Measurements from ENCODE around the gene ARPC2. TPM values are rescaled to one million over a fixed set of nuclear protein-coding genes. Genes with fewer than 3 reads are reported as not detected.
A peak's percentile ranks its signal among the peaks of the same experiment; 100 is the strongest.

Gene ARPC2
- total RNA-seq, 2 experiments from 2014 or later, result 448 to 452 TPM

GRCh38 chr2:218280260-218280870 lies 63.4 kb downstream of the ARPC2 start:
- H3K27ac ChIP-seq (ENCODE audit: low read depth in 1 of 2, low read length in 2 of 2), result peak overlapping the region in 1 of 2 donors; percentile 47
- H3K36me3 Mint-ChIP-seq (ENCODE audit: low read depth), result peaks cover 79% of the 10 kb centered on the region

GRCh38 chr2:218281449-218281848 lies 64.5 kb downstream of the ARPC2 start:
- CTCF ChIA-PET, result no interaction called here
- Mint-ChIP-seq H3K36me3 (ENCODE audit: low read depth) (peaks cover 75% of the 10 kb centered on the region), H3K9me3 (no peaks in the 10 kb centered on the region), H3K27me3 (no peaks in the 10 kb centered on the region), H3K4me3 (no peak overlapping the region), H3K4me1 (ENCODE audit: low read depth) (peaks cover 65% of the 10 kb centered on the region), H3K27ac (peak overlapping the region; percentile 73)
- no peak for TF ChIP-seq CTCF (IDR thresholded peaks at IDR 0.05)
- Histone ChIP-seq H3K27ac (ENCODE audit: low read depth in 1 of 2, low read length in 2 of 2) (peak overlapping the region; percentile 12 to 50), H3K4me3 (ENCODE audit: low read length) (no peak overlapping the region), H3K36me3 (ENCODE audit: insufficient read depth, low read length) (peaks cover 70% of the 10 kb centered on the region), H3K27me3 (ENCODE audit: control insufficient read depth in 1 of 2, insufficient read depth in 2 of 2, low read length in 2 of 2) (no peaks in the 10 kb centered on the region), H3K9me3 (ENCODE audit: control insufficient read depth in 1 of 2, insufficient read depth in 1 of 2, low read length in 2 of 2) (no peaks in the 10 kb centered on the region), H3K4me1 (ENCODE audit: insufficient read depth, low read length) (peaks cover 63% of the 10 kb centered on the region)
- DNase-seq (no peak), ATAC-seq (ENCODE audit: poor library complexity) (no peak)
- POLR2A ChIA-PET, result interaction anchor here (1.1 kb wide), 2 partner anchors 9 to 35 kb away, joined by 3 read pairs; no protein-coding TSS in a partner anchor
- intact Hi-C loops (cut with DNase I, micrococcal nuclease), result loop anchor here in 1 of 2 experiments (10.0 kb wide), 1 partner anchor 363 kb away; no protein-coding TSS in a partner anchor

More at GRCh38 chr2:218280260-218280870, 63.4 kb downstream of the ARPC2 start:
- ChIA-PET CTCF (no interaction called here), POLR2A (interaction anchor here (0.5 kb wide), 1 partner anchor 64 kb away, joined by 3 read pairs; no protein-coding TSS in a partner anchor)
- H3K27me3 Mint-ChIP-seq, result no peaks in the 10 kb centered on the region
- Histone ChIP-seq H3K4me3 (ENCODE audit: low read length) (no peak overlapping the region), H3K9me3 (ENCODE audit: control insufficient read depth in 1 of 2, insufficient read depth in 1 of 2, low read length in 2 of 2) (no peaks in the 10 kb centered on the region), H3K27me3 (ENCODE audit: control insufficient read depth in 1 of 2, insufficient read depth in 2 of 2, low read length in 2 of 2) (no peaks in the 10 kb centered on the region), H3K36me3 (ENCODE audit: insufficient read depth, low read length) (peaks cover 81% of the 10 kb centered on the region), H3K4me1 (ENCODE audit: insufficient read depth, low read length) (peaks cover 53% of the 10 kb centered on the region)
- no peak for ATAC-seq (ENCODE audit: poor library complexity)
- H3K4me3 Mint-ChIP-seq, result no peak overlapping the region
- intact Hi-C loops (cut with DNase I, micrococcal nuclease), result loop anchor here in 1 of 2 experiments (10.0 kb wide), 1 partner anchor 364 kb away; no protein-coding TSS in a partner anchor
- H3K27ac Mint-ChIP-seq, result peak overlapping the region; percentile 78
- DNase-seq, result peak in 1 of 14 experiments; percentile 11
- peaks cover 55% of the 10 kb centered on the region for H3K4me1 Mint-ChIP-seq (ENCODE audit: low read depth)
- H3K9me3 Mint-ChIP-seq, result no peaks in the 10 kb centered on the region
- no peak for TF ChIP-seq CTCF (IDR thresholded peaks at IDR 0.05)

- Histone ChIP-seq H3K4me1 (ENCODE audit: insufficient read depth, low read length) (peaks cover 73% of the 10 kb centered on the region), H3K27me3 (ENCODE audit: control insufficient read depth in 1 of 2, insufficient read depth in 2 of 2, low read length in 2 of 2) (no peaks in the 10 kb centered on the region), H3K9me3 (ENCODE audit: control insufficient read depth in 1 of 2, insufficient read depth in 1 of 2, low read length in 2 of 2) (no peaks in the 10 kb centered on the region), H3K4me3 (ENCODE audit: low read length) (no peak overlapping the region), H3K36me3 (ENCODE audit: insufficient read depth, low read length) (peaks cover 61% of the 10 kb centered on the region), H3K27ac (ENCODE audit: low read depth in 1 of 2, low read length in 2 of 2) (peak overlapping the region; percentile 50 to 98)
- intact Hi-C loops (cut with DNase I, micrococcal nuclease), result loop anchor here in 1 of 2 experiments (10.0 kb wide), 1 partner anchor 362 kb away; no protein-coding TSS in a partner anchor
- ChIA-PET POLR2A (interaction anchor here (0.6 to 11.6 kb wide), 4 partner anchors 8 to 1103 kb away, joined by 3 to 221 read pairs (median 3); partner anchors contain the start of genes AAMP and PNKD), CTCF (interaction anchor here (1.8 kb wide), 1 partner anchor 10 kb away, joined by 8 read pairs; no protein-coding TSS in a partner anchor)
- Mint-ChIP-seq H3K9me3 (no peaks in the 10 kb centered on the region), H3K4me3 (no peak overlapping the region), H3K36me3 (ENCODE audit: low read depth) (peaks cover 68% of the 10 kb centered on the region), H3K27me3 (no peaks in the 10 kb centered on the region), H3K4me1 (ENCODE audit: low read depth) (peaks cover 71% of the 10 kb centered on the region), H3K27ac (peak overlapping the region; percentile 99)
- ATAC-seq (ENCODE audit: poor library complexity), result no peak
- TF ChIP-seq CTCF (IDR thresholded peaks at IDR 0.05), result no peak
- DNase-seq, result peak in 1 of 14 experiments; percentile 11
Observed at GRCh38 chr2:218282173-218282991, 65.4 kb downstream of the ARPC2 start.

All from CD4-positive, alpha-beta T cell (primary cell).